ENCODE results near the gene ARL6IP4. TPM values are rescaled to one million over a fixed set of nuclear protein-coding genes. Genes with fewer than 3 reads are reported as not detected.

Gene ARL6IP4
- total and polyA plus RNA-seq, 2 of the 4 experiments (the other 2 are of a cell fraction) = 161 to 254 TPM

GRCh38 chr12:122981587-122982476 lies 1.4 kb downstream of the ARL6IP4 start:
- peak overlapping the region; percentile 94 for H2AK5ac ChIP-seq (ENCODE audit: low read depth, low read length)
- intact Hi-C loops (cut with micrococcal nuclease) (loop anchor here (2.0 kb wide), 1 partner anchor 61 kb away; no protein-coding TSS in a partner anchor), dilution Hi-C loops (cut with HindIII; ENCODE audit: low sequenced_read_pairs, unreplicated experiment) (loop anchor here (25.0 kb wide), 1 partner anchor 255 kb away; the partner anchor contains the start of genes MPHOSPH9 and MTRFR), in situ Hi-C loops (cut with MboI; ENCODE audit: low sequenced_read_pairs) (loop anchor here (10.0 kb wide), 1 partner anchor 163 kb away; no protein-coding TSS in a partner anchor)
- H3K56ac ChIP-seq (ENCODE audit: extremely low read depth, insufficient read depth, low read length) = peak overlapping the region; percentile 72
- peak overlapping the region; percentile 96 for H3K23ac ChIP-seq (ENCODE audit: low read depth, low read length)
- peak overlapping the region; percentile 94 for H3K14ac ChIP-seq (replicated peaks; ENCODE audit: low read depth, low read length)
- peaks cover 16 to 63% of the 10 kb centered on the region in 2 experiments; a peak in 3 of 4 replicates for H3K79me1 ChIP-seq (ENCODE audit: low read depth in 1 of 2, low read length in 2 of 2)
- peak overlapping the region; percentile 41 for H2BK5ac ChIP-seq (ENCODE audit: low read depth, low read length, poor library complexity, severe bottlenecking)
- CTCF ChIA-PET = no interaction called here
- 87% methylated on average over 13 of the region's 25 CpGs; no CpG with 5 or more reads in 1 of the 2 experiments for WGBS, 2 experiments (ENCODE audit: extremely low coverage in 2 of 2, insufficient read length in 1 of 2)
- POLR2A ChIA-PET (ENCODE audit: unreplicated experiment) = no interaction called here
- BruUV-seq (replicated peaks) = TSS peak; percentile 96
- H2AK9ac ChIP-seq (replicated peaks; ENCODE audit: low read depth, low read length, poor library complexity) = peak overlapping the region; percentile 98
- H3K36me3 ChIP-seq (ENCODE audit: control insufficient read depth, insufficient read depth, low read length) = peaks cover 27% of the 10 kb centered on the region
- H3K9ac ChIP-seq (ENCODE audit: low read depth, low read length) = peak overlapping the region; percentile 98
- no peak for ATAC-seq (ENCODE audit: low read depth)
- peak overlapping the region; percentile 87 for H4K91ac ChIP-seq (ENCODE audit: insufficient read depth, low read depth, low read length)
- H4K8ac ChIP-seq (ENCODE audit: low read depth in 2 of 2, low read length in 2 of 2) = peak overlapping the region; percentile 74 to 85; a peak in 3 of 4 replicates
- H2BK120ac ChIP-seq (ENCODE audit: low read depth, low read length) = peak overlapping the region; percentile 2; the same call in 1 of the 2 replicates
- peak overlapping the region; percentile 82 for H3K4ac ChIP-seq (ENCODE audit: low read depth, low read length)
- peak overlapping the region; percentile 99 for H2AFZ ChIP-seq (replicated peaks; ENCODE audit: low read length, poor library complexity)
- H3K4me1 ChIP-seq (ENCODE audit: control insufficient read depth, insufficient read depth, low read length) = peaks cover 27% of the 10 kb centered on the region
- H3K9me1 ChIP-seq (ENCODE audit: insufficient read depth, low read length) = peaks cover 18% of the 10 kb centered on the region; the same call in 1 of the 2 replicates
- H4K5ac ChIP-seq (ENCODE audit: low read depth, low read length) = peak overlapping the region; percentile 3
- no peak overlapping the region for H3K18ac ChIP-seq (ENCODE audit: low read depth, low read length)
- no peak overlapping the region for H2BK15ac ChIP-seq (ENCODE audit: low read depth, low read length)
- H4K20me1 ChIP-seq (ENCODE audit: insufficient read depth, low read length) = peaks cover 15% of the 10 kb centered on the region
- H3K4me2 ChIP-seq (ENCODE audit: low read depth, low read length) = peak overlapping the region; percentile 97
- H3K27me3 ChIP-seq (ENCODE audit: control insufficient read depth, insufficient read depth, low read length) = no peaks in the 10 kb centered on the region
- H3K27ac ChIP-seq (ENCODE audit: insufficient read depth, low read length) = peak overlapping the region; percentile 89
- H3K9me3 ChIP-seq (ENCODE audit: control insufficient read depth, insufficient read depth, low read length) = no peaks in the 10 kb centered on the region
- no peak for DNase-seq
- H2BK20ac ChIP-seq (ENCODE audit: low read depth, low read length) = no peak overlapping the region
- peak overlapping the region; percentile 85 for H3K4me3 ChIP-seq (ENCODE audit: insufficient read depth, low read depth, low read length)
- TF ChIP-seq POLR2A (IDR thresholded peaks at IDR 0.05; ENCODE audit: low read depth, low read length) = no peak
- no peak for TF ChIP-seq USF2 (IDR thresholded peaks at IDR 0.05; ENCODE audit: low read depth, low read length)
- no peak for TF ChIP-seq CEBPB (IDR thresholded peaks at IDR 0.05; ENCODE audit: low read depth, low read length)
- no peak for TF ChIP-seq CHD1 (IDR thresholded peaks at IDR 0.05; ENCODE audit: low read depth, low read length)
- no peak for TF ChIP-seq CTCF (conservative IDR thresholded peaks at IDR 0.05; ENCODE audit: low read depth, low read length)
- TF ChIP-seq MAZ (IDR thresholded peaks at IDR 0.05; ENCODE audit: borderline replicate concordance, low read depth, low read length) = no peak
- no peak for TF ChIP-seq NFE2L2 (IDR thresholded peaks at IDR 0.05; ENCODE audit: low read depth, low read length)
- no peak for TF ChIP-seq MAFK (IDR thresholded peaks at IDR 0.05; ENCODE audit: low read depth, low read length)
- TF ChIP-seq MXI1 (IDR thresholded peaks at IDR 0.05; ENCODE audit: borderline replicate concordance, low read depth, low read length) = no peak
- no peak for TF ChIP-seq SMC3 (IDR thresholded peaks at IDR 0.05; ENCODE audit: low read depth, low read length)
- TF ChIP-seq RFX5 (IDR thresholded peaks at IDR 0.05; ENCODE audit: low read depth, low read length) = no peak
- TF ChIP-seq RAD21 (IDR thresholded peaks at IDR 0.05; ENCODE audit: low read length) = no peak
- TF ChIP-seq ELK1 (IDR thresholded peaks at IDR 0.05; ENCODE audit: borderline replicate concordance, low read depth, low read length) = no peak

All from IMR-90 (cell line).